Suprapubic skin (tissue), 3 donors: ENCODE measurements around the gene FAM163B.

ENCODE experiments used
- EP300 ChIP-seq: sonication (generic); formaldehyde crosslinking; IDR thresholded peaks from one replicate; pipeline ENCODE4 v1.6.1; 2017; ENCODE audit warnings: antibody characterized with exemption
- POLR2A ChIP-seq, 2 donors: fragments of 450-650 bp; IDR thresholded peaks; one replicate each; pipeline ENCODE4 v1.6.1; 2017; ENCODE audit warnings: antibody characterized with exemption in 2 of 2, mild to moderate bottlenecking in 2 of 2, moderate library complexity in 2 of 2
- TF ChIP-seq, protein P1 (sequence below), 2 donors: fragments of 200-600 bp in 1 of 2; fragments of 450-650 bp in 1 of 2; sonication (generic) in 1 of 2; IDR thresholded peaks; one replicate each; pipeline ENCODE4 v1.5.1; 2016 to 2019; ENCODE audit warnings: antibody characterized with exemption in 2 of 2, mild to moderate bottlenecking in 1 of 2, moderate library complexity in 1 of 2

- TF ChIP-seq, protein P1, sequence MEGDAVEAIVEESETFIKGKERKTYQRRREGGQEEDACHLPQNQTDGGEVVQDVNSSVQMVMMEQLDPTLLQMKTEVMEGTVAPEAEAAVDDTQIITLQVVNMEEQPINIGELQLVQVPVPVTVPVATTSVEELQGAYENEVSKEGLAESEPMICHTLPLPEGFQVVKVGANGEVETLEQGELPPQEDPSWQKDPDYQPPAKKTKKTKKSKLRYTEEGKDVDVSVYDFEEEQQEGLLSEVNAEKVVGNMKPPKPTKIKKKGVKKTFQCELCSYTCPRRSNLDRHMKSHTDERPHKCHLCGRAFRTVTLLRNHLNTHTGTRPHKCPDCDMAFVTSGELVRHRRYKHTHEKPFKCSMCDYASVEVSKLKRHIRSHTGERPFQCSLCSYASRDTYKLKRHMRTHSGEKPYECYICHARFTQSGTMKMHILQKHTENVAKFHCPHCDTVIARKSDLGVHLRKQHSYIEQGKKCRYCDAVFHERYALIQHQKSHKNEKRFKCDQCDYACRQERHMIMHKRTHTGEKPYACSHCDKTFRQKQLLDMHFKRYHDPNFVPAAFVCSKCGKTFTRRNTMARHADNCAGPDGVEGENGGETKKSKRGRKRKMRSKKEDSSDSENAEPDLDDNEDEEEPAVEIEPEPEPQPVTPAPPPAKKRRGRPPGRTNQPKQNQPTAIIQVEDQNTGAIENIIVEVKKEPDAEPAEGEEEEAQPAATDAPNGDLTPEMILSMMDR (IDR thresholded peaks at IDR 0.05) = no peak
- TF ChIP-seq EP300 (no peak), POLR2A (IDR thresholded peaks at IDR 0.05) (no peak)
These were observed 37.1 kb downstream of the FAM163B start for GRCh38 chr9:133571896-133572595.
